Progenitor cell of endocrine pancreas (in vitro differentiated cells): Measurements from ENCODE around the gene AK9. TPM values are rescaled to one million over a fixed set of nuclear protein-coding genes. Genes with fewer than 3 reads are reported as not detected.
A peak's percentile ranks its signal among the peaks of the same experiment; 100 is the strongest.

Experiments
- DNase-seq: peaks from one replicate; pipeline ENCODE4 v3.0.0; 2021; ENCODE audit warnings: low spot score; ENCODE audit not compliant: unreplicated experiment
- H3K27ac Mint-ChIP-seq: 2 replicates; pipeline ENCODE4 v1.8.0; 2021; ENCODE audit warnings: mild to moderate bottlenecking, moderate library complexity, mixed read lengths
- H3K27me3 Mint-ChIP-seq: 2 replicates; pipeline ENCODE4 v1.8.0; 2021; ENCODE audit warnings: mixed read lengths
- H3K36me3 Mint-ChIP-seq: 2 replicates; pipeline ENCODE4 v1.8.0; 2022; ENCODE audit warnings: mixed read lengths; ENCODE audit not compliant: insufficient read depth
- H3K4me1 Mint-ChIP-seq: 2 replicates; pipeline ENCODE4 v1.8.0; 2021; ENCODE audit warnings: low read depth, mixed read lengths
- H3K4me3 Mint-ChIP-seq: 2 replicates; pipeline ENCODE4 v1.8.0; 2021; ENCODE audit warnings: low read depth, mild to moderate bottlenecking, moderate library complexity, mixed read lengths
- H3K9me3 Mint-ChIP-seq: 2 replicates; pipeline ENCODE4 v1.8.0; 2021; ENCODE audit warnings: low read depth, mixed read lengths
- total RNA-seq: library from RNA; stranded (reverse); gene quantifications from 2 replicates; pipeline ENCODE4 v1.2.1, GENCODE V29; 2021
- TF ChIP-seq, protein P1 (sequence below): fragments of 200-600 bp; sonication (generic); IDR thresholded peaks from one replicate; pipeline ENCODE4 v1.5.0; 2021; ENCODE audit warnings: antibody characterized with exemption, mild to moderate bottlenecking; ENCODE audit not compliant: unreplicated experiment

The AK9 gene
- total RNA-seq, 1 donor from 2014 or later: 12.8 TPM

DNA sequence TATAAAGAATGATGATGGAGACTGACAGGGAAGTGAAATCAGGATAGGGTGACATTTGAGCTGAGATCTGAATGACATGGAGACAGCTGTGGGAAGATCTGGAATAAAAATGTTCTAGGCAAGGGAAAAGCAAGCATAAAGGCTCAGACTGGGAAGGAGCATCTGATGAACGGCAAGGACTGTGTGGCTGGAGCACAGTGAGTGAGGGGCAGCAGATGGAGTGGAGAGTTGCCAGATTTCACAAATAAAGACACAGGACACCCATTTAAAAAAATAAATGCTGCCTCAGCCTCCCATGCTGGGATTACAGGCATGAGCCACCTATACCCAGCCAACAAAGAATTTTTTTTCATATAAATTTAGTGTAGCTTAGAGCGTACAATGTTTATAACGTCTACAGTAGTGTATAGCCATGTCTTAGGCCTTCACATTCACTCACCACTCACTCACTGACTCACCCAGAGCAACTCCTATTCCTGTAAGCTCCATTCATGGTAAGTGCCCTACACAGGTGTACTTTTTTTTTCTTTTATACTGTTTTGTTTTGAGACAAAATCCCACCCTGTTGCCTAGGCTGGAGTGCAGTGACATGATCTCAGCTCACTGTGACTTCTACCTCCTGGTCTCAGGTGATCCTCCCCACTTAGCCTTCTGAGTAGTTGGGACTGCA, 205.6 kb downstream of the AK9 start:
- TF ChIP-seq, protein P1, sequence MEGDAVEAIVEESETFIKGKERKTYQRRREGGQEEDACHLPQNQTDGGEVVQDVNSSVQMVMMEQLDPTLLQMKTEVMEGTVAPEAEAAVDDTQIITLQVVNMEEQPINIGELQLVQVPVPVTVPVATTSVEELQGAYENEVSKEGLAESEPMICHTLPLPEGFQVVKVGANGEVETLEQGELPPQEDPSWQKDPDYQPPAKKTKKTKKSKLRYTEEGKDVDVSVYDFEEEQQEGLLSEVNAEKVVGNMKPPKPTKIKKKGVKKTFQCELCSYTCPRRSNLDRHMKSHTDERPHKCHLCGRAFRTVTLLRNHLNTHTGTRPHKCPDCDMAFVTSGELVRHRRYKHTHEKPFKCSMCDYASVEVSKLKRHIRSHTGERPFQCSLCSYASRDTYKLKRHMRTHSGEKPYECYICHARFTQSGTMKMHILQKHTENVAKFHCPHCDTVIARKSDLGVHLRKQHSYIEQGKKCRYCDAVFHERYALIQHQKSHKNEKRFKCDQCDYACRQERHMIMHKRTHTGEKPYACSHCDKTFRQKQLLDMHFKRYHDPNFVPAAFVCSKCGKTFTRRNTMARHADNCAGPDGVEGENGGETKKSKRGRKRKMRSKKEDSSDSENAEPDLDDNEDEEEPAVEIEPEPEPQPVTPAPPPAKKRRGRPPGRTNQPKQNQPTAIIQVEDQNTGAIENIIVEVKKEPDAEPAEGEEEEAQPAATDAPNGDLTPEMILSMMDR: no peak
- no peak overlapping the region for H3K27ac Mint-ChIP-seq
- no peak overlapping the region for H3K4me3 Mint-ChIP-seq
- peaks cover 20% of the 10 kb centered on the region for H3K27me3 Mint-ChIP-seq
- H3K9me3 Mint-ChIP-seq: no peaks in the 10 kb centered on the region
- no peak for DNase-seq
- peaks cover 17% of the 10 kb centered on the region for H3K4me1 Mint-ChIP-seq
- H3K36me3 Mint-ChIP-seq: peaks cover 9% of the 10 kb centered on the region

- no peaks in the 10 kb centered on the region for H3K9me3 Mint-ChIP-seq
- peaks cover 24% of the 10 kb centered on the region for H3K4me1 Mint-ChIP-seq
- H3K36me3 Mint-ChIP-seq: peaks cover 12% of the 10 kb centered on the region
- no peak for DNase-seq
- H3K27ac Mint-ChIP-seq: no peak overlapping the region
- TF ChIP-seq, protein P1: no peak
- H3K4me3 Mint-ChIP-seq: peak overlapping the region; percentile 74
- peaks cover 20% of the 10 kb centered on the region for H3K27me3 Mint-ChIP-seq
These were observed 206.9 kb downstream of the AK9 start for GRCh38 chr6:109484122-109484521.

GRCh38 chr6:109483735-109484057, 207.3 kb downstream of the AK9 start:
- H3K27me3 Mint-ChIP-seq: peaks cover 20% of the 10 kb centered on the region
- H3K4me1 Mint-ChIP-seq: peaks cover 28% of the 10 kb centered on the region
- H3K36me3 Mint-ChIP-seq: peaks cover 16% of the 10 kb centered on the region
- no peak for DNase-seq
- TF ChIP-seq, protein P1: no peak
- no peak overlapping the region for H3K27ac Mint-ChIP-seq
- peak overlapping the region; percentile 74 for H3K4me3 Mint-ChIP-seq
- H3K9me3 Mint-ChIP-seq: no peaks in the 10 kb centered on the region

DNA sequence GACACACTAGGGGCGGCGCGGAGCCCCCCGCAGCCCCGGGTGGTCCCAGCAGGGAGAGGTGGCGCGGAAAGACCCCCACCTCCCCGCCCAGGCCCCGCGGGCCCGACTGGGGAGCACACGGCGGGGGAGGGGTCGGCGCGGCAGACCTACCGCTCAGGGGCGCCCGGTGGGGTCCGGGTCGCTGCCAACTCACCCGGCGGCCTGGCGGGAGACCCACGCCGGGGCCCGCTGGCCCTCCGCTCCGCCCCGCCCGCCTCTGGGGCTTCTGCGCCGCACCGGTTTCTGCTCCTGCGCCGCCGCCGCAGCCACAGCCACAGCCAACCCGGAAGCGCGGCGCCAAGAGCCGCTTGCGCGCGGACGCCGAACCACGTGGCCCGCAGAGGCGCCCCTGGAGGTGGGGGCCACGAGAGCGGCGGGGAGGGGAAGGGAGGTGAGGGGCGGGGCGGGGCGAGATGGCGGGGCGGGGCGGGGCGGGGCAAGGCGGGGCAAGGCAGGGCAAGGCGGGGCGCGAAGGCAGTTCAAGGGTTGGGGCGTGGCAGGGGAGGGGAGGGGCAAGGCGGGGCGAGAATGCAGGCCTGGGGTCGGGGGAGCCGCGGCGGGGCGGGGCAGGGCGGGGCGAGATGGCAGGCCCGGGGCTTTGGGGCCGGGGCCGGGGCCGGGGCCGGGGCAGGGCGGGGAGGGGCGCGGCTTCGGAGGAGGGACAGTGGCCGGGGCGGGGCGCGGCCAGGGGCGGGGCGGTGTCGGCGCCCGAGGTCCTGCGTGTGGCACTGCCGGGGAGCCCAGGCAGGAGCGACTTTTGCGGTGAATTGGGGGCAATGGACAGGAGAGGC, 207.9 kb downstream of the AK9 start, which contains the start of gene ZBTB24:
Gene ZBTB24, minus strand, starts transcription at position 315 of the 830 bp plus-strand sequence. CDS start 1,193 bp downstream, outside the sequence.
- no peaks in the 10 kb centered on the region for H3K9me3 Mint-ChIP-seq
- peak within 1 kb of the TSS; percentile 89 for H3K27ac Mint-ChIP-seq
- peaks cover 34% of the 10 kb centered on the region for H3K4me1 Mint-ChIP-seq
- TF ChIP-seq, protein P1: no peak
- H3K36me3 Mint-ChIP-seq: peaks cover 16% of the 10 kb centered on the region
- peak within 1 kb of the TSS; percentile 94 for H3K4me3 Mint-ChIP-seq
- peak; percentile 76 for DNase-seq
- H3K27me3 Mint-ChIP-seq: peaks cover 20% of the 10 kb centered on the region

DNA sequence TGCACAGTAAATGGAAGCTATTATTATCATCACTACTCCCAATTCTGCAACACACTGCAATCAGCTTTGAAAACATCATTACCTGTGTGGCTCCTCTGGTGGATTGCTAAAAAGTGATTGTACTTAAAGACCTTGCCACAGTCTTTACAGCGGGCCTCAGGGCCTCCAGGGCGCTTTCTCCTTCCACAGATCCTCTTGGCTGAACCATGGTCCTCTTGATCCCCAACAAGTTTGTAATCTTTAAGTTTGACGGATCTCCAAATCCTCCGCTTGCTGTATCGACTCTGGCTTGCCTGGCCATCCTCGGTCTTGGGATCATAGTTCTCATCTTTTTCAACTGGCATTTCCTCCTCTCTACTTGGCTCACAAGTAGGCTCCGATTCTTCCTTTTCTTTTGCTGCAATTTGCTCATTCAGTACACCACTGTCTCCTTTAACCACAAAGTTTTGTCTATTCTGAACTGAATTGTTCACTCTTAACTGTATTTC, 210.0 kb downstream of the AK9 start:
- H3K4me1 Mint-ChIP-seq: peaks cover 47% of the 10 kb centered on the region

More for the DNA sequence above, 210.0 kb downstream of the AK9 start:
- Mint-ChIP-seq H3K27me3 (peaks cover 17% of the 10 kb centered on the region), H3K4me3 (peak overlapping the region; percentile 94), H3K27ac (no peak overlapping the region), H3K36me3 (peaks cover 19% of the 10 kb centered on the region), H3K9me3 (no peaks in the 10 kb centered on the region)
- no peak for DNase-seq
- TF ChIP-seq, protein P1: no peak
